HUES6 (cell line): ENCODE results near the gene PATJ.
"Not testable (repeated sequence)": the region's sequence is repeated elsewhere in the genome, so short reads cannot be mapped to it uniquely, and the experiment has no call there.

Experiments used
- H3K27ac ChIP-seq: 2 replicates; pipeline ENCODE4 v1.7.0; 2013; ENCODE audit warnings: low read depth, mild to moderate bottlenecking, low read length, inconsistent platforms
- H3K27me3 ChIP-seq: 2 replicates; pipeline ENCODE4 v1.6.1; 2013; ENCODE audit warnings: low read length; ENCODE audit not compliant: control insufficient read depth, insufficient read depth
- H3K36me3 ChIP-seq: 2 replicates; pipeline ENCODE4 v1.6.1; 2013; ENCODE audit warnings: low read length; ENCODE audit not compliant: control insufficient read depth, insufficient read depth
- H3K4me1 ChIP-seq: 2 replicates; pipeline ENCODE4 v1.6.1; 2013; ENCODE audit warnings: low read length; ENCODE audit not compliant: control insufficient read depth, insufficient read depth
- H3K4me3 ChIP-seq: 2 replicates; pipeline ENCODE4 v1.5.1; 2013; ENCODE audit warnings: low read depth, low read length
- H3K9ac ChIP-seq: one replicate; pipeline ENCODE4 v1.6.1; 2013; ENCODE audit warnings: mild to moderate bottlenecking, low read length
- H3K9me3 ChIP-seq: 2 replicates; pipeline ENCODE4 v1.6.1; 2013; ENCODE audit warnings: low read depth, low read length; ENCODE audit not compliant: control insufficient read depth, insufficient read depth

PATJ gene

GRCh38 chr1:62208970-62209369, 466.7 kb downstream of the PATJ start:
- Histone ChIP-seq H3K27me3 (no peaks in the 10 kb centered on the region), H3K4me3 (no peak overlapping the region), H3K9me3 (peaks cover 7% of the 10 kb centered on the region; the same call in 1 of the 2 replicates), H3K4me1 (no peaks in the 10 kb centered on the region), H3K36me3 (peaks cover 74% of the 10 kb centered on the region), H3K27ac (no peak overlapping the region), H3K9ac (no peak overlapping the region)

GRCh38 chr1:62209931-62210595, 467.8 kb downstream of the PATJ start:
- Histone ChIP-seq H3K9ac (no peak overlapping the region), H3K27me3 (no peaks in the 10 kb centered on the region), H3K27ac (no peak overlapping the region), H3K4me3 (no peak overlapping the region), H3K4me1 (no peaks in the 10 kb centered on the region), H3K9me3 (peaks cover 7% of the 10 kb centered on the region; the same call in 1 of the 2 replicates), H3K36me3 (peaks cover 67% of the 10 kb centered on the region)

- Histone ChIP-seq H3K4me3 (no peak overlapping the region), H3K9ac (no peak overlapping the region), H3K36me3 (peaks cover 61% of the 10 kb centered on the region), H3K27ac (no peak overlapping the region), H3K4me1 (no peaks in the 10 kb centered on the region), H3K27me3 (no peaks in the 10 kb centered on the region), H3K9me3 (peaks cover 7% of the 10 kb centered on the region; the same call in 1 of the 2 replicates)
These were observed 468.7 kb downstream of the PATJ start for GRCh38 chr1:62210960-62211359.

GRCh38 chr1:62212411-62212810, 470.1 kb downstream of the PATJ start:
- H3K27ac ChIP-seq, result no peak overlapping the region
- no peaks in the 10 kb centered on the region for H3K27me3 ChIP-seq
- H3K9ac ChIP-seq, result no peak overlapping the region
- peaks cover 48% of the 10 kb centered on the region for H3K36me3 ChIP-seq
- no peaks in the 10 kb centered on the region for H3K4me1 ChIP-seq
- H3K9me3 ChIP-seq, result peaks cover 7% of the 10 kb centered on the region; the same call in 1 of the 2 replicates
- H3K4me3 ChIP-seq, result no peak overlapping the region

- Histone ChIP-seq H3K4me1 (no peaks in the 10 kb centered on the region), H3K36me3 (peaks cover 47% of the 10 kb centered on the region), H3K27me3 (no peaks in the 10 kb centered on the region), H3K9ac (no peak overlapping the region), H3K27ac (no peak overlapping the region), H3K4me3 (no peak overlapping the region), H3K9me3 (peaks cover 7% of the 10 kb centered on the region; the same call in 1 of the 2 replicates)
These were observed 471.0 kb downstream of the PATJ start for GRCh38 chr1:62213075-62213914.

- Histone ChIP-seq H3K4me3 (no peak overlapping the region), H3K4me1 (no peaks in the 10 kb centered on the region)
These were observed 476.3 kb downstream of the PATJ start for GRCh38 chr1:62218604-62219003.

GRCh38 chr1:62220456-62220855, 478.2 kb downstream of the PATJ start:
- peaks cover 23% of the 10 kb centered on the region for H3K36me3 ChIP-seq

More at GRCh38 chr1:62218604-62219003, 476.3 kb downstream of the PATJ start:
- peaks cover 17% of the 10 kb centered on the region for H3K36me3 ChIP-seq
- H3K27me3 ChIP-seq, result no peaks in the 10 kb centered on the region
- H3K27ac ChIP-seq, result no peak overlapping the region
- no peak overlapping the region for H3K9ac ChIP-seq
- H3K9me3 ChIP-seq, result no peaks in the 10 kb centered on the region

GRCh38 chr1:62221171-62221570, 478.9 kb downstream of the PATJ start:
- Histone ChIP-seq H3K27me3 (no peaks in the 10 kb centered on the region), H3K36me3 (peaks cover 29% of the 10 kb centered on the region), H3K4me1 (no peaks in the 10 kb centered on the region), H3K27ac (no peak overlapping the region), H3K9ac (no peak overlapping the region), H3K4me3 (no peak overlapping the region), H3K9me3 (no peaks in the 10 kb centered on the region)

More at GRCh38 chr1:62220456-62220855, 478.2 kb downstream of the PATJ start:
- H3K4me1 ChIP-seq, H3K4me3 ChIP-seq, H3K9me3 ChIP-seq, H3K9ac ChIP-seq, H3K27ac ChIP-seq, H3K27me3 ChIP-seq: not testable (repeated sequence)

GRCh38 chr1:62222321-62222720, 480.0 kb downstream of the PATJ start:
- peaks cover 39% of the 10 kb centered on the region for H3K36me3 ChIP-seq

GRCh38 chr1:62224182-62224581, 481.9 kb downstream of the PATJ start:
- Histone ChIP-seq H3K27me3 (no peaks in the 10 kb centered on the region), H3K36me3 (peaks cover 48% of the 10 kb centered on the region), H3K4me3 (no peak overlapping the region), H3K4me1 (peaks cover 10% of the 10 kb centered on the region), H3K9me3 (no peaks in the 10 kb centered on the region), H3K9ac (no peak overlapping the region), H3K27ac (no peak overlapping the region)

More at GRCh38 chr1:62222321-62222720, 480.0 kb downstream of the PATJ start:
- H3K27ac ChIP-seq, result no peak overlapping the region
- no peaks in the 10 kb centered on the region for H3K9me3 ChIP-seq
- no peak overlapping the region for H3K4me3 ChIP-seq
- no peaks in the 10 kb centered on the region for H3K4me1 ChIP-seq
- no peaks in the 10 kb centered on the region for H3K27me3 ChIP-seq
- no peak overlapping the region for H3K9ac ChIP-seq

GRCh38 chr1:62227496-62227895, 485.2 kb downstream of the PATJ start:
- no peaks in the 10 kb centered on the region for H3K27me3 ChIP-seq
- H3K4me3 ChIP-seq, result no peak overlapping the region
- no peak overlapping the region for H3K27ac ChIP-seq
- H3K9me3 ChIP-seq, result no peaks in the 10 kb centered on the region
- peaks cover 61% of the 10 kb centered on the region for H3K36me3 ChIP-seq
- H3K4me1 ChIP-seq, result peaks cover 22% of the 10 kb centered on the region
- H3K9ac ChIP-seq, result no peak overlapping the region
